Measurements from ENCODE around the gene MALL.
"Not testable (repeated sequence)": the region's sequence is repeated elsewhere in the genome, so short reads cannot be mapped to it uniquely, and the experiment has no call there.

MALL gene

DNA sequence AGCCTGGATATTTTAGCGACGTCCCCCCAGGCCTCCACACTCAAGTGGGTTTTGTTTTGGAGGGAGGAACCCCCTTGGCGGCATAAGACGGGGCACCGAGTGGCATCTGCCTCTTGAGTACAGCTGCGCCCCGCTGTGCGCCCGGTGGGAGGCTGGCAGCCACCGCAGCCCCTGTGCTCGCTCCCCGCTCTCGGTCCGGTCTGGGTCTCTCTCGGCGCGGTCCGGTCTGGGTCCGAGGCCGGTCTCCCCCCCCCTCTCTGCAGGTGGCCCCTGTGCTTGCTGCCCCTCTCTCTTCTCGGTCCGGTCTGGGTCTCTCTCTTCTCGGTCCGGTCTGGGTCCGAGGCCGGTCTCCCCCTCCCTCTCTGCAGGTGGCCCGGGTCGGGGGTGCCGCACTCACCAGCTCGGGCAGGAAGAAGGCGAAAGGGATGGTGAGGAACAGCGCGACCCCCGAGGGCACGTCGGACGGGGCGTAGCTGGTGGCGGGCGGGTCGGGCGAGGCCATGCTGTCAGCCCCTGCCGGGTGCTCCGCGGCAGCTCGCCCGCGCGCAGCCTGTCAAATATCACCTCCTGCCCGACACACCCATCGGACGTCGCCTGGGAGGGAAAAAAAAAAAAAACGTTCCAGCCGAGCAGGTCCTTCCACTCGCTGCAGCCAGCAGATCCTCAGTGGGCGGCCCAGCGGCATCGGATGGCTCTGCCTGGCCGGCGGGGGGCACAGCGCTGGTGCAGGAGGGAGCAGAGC, at the start of gene MALL:
MALL (minus strand) TSS at position 532 of the 742 bp plus-strand sequence; CDS start at position 502, 30 bp downstream.
- DNase-seq (ENCODE audit: low read depth): no peak
- TF ChIP-seq, protein P1, sequence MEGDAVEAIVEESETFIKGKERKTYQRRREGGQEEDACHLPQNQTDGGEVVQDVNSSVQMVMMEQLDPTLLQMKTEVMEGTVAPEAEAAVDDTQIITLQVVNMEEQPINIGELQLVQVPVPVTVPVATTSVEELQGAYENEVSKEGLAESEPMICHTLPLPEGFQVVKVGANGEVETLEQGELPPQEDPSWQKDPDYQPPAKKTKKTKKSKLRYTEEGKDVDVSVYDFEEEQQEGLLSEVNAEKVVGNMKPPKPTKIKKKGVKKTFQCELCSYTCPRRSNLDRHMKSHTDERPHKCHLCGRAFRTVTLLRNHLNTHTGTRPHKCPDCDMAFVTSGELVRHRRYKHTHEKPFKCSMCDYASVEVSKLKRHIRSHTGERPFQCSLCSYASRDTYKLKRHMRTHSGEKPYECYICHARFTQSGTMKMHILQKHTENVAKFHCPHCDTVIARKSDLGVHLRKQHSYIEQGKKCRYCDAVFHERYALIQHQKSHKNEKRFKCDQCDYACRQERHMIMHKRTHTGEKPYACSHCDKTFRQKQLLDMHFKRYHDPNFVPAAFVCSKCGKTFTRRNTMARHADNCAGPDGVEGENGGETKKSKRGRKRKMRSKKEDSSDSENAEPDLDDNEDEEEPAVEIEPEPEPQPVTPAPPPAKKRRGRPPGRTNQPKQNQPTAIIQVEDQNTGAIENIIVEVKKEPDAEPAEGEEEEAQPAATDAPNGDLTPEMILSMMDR (conservative IDR thresholded peaks at IDR 0.05; ENCODE audit: low read depth, low read length): no peak

DNA sequence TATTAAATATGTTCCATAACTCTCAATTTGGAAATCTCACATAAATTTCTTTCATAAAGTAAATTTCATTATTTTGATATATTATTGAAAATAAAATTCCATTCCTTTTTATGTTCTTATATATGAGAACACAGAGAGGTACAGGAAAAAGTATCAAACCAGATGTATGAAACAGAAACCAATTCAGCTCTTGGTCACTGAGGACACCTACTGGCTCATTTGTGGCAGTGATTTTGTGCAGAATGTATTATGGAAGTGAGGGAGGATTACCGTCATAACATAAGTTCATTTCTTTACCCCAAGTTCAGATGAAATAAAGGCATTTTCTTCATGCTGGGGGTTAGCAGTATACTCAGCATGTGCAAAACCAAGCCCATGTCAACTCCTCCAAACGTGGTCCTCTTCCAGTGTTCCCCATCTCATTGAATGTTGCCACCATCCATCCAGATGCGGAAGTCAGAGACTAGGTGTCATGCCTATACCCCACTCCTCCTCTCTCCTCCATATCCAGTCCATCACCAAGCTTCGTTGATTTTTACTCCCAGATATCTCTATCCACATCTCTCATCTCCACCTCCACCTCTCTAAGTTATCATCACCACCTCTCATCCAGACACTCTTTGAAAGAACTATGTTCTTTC, 41.7 kb upstream of the MALL start:
- peak; percentile 85 for DNase-seq (ENCODE audit: low read depth)
- no peak overlapping the region for H3K4me3 ChIP-seq (ENCODE audit: low read depth, low read length)
- TF ChIP-seq, protein P1 (conservative IDR thresholded peaks at IDR 0.05; ENCODE audit: low read depth, low read length): peak; percentile 82

More for the DNA sequence above, at the start of gene MALL:
- peak within 1 kb of the TSS; percentile 52 for H3K4me3 ChIP-seq (ENCODE audit: low read depth, low read length)

DNA sequence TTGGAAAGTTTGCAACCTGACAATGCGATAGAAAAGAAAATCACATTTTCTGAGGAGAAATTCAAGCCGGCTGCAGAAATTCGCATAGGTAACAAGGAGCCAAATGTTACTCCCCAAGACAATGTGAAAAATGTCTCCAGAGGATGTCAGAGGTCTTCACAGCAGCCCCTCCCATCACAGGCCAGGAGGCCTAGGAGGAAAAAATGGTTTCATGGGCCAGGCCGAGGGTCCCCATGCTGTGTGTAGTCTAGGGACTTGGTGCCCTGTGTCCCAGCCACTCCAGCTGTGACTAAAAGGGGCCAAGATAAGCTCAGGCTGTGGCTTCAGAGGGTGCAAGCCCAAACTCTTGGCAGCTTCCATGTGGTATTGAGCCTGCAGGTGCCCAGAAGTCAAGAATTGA, 39.2 kb upstream of the MALL start:
- DNase-seq (ENCODE audit: low read depth); H3K4me3 ChIP-seq (ENCODE audit: low read depth, low read length): not testable (repeated sequence)

DNA sequence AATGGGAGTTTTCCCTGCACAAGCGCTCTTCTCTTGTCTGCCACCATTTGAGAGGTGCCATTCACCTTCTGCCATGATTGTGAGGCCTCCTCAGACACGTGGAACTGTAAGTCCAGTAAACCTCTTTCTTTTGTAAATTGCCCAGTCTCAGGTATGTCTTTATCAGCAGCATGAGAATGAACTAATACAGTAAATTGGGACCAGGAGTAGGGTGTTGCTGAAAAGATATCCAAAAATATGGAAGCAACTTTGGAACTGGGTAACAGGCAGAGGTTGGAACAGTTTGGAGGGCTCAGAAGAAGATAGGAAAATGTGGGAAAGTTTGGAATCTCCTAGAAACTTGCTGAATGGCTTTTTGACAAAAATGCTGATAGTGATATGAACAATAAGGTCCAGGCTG, 38.6 kb upstream of the MALL start:
- DNase-seq (ENCODE audit: low read depth); H3K4me3 ChIP-seq (ENCODE audit: low read depth, low read length): not testable (repeated sequence)

DNA sequence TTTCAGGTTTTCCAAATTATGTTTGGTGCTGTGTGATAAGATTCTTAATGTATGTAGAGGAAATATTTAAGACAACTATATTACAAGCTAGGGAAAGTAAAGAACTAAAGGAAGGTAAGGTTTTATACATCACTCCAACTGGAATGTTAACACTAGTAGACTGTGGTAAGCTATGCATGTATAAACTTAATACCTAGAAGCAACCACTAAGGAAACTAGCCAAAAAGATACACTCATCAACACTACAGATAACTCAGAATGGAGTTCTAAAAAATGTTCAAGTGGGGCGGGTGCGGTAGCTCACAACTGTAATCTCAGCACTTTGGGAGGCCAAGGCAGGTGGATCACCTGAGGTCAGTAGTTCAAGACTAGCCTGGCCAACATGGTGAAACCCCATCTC, 37.8 kb upstream of the MALL start:
- DNase-seq (ENCODE audit: low read depth): no peak
- no peak overlapping the region for H3K4me3 ChIP-seq (ENCODE audit: low read depth, low read length)
- TF ChIP-seq, protein P1 (conservative IDR thresholded peaks at IDR 0.05; ENCODE audit: low read depth, low read length): no peak

DNA sequence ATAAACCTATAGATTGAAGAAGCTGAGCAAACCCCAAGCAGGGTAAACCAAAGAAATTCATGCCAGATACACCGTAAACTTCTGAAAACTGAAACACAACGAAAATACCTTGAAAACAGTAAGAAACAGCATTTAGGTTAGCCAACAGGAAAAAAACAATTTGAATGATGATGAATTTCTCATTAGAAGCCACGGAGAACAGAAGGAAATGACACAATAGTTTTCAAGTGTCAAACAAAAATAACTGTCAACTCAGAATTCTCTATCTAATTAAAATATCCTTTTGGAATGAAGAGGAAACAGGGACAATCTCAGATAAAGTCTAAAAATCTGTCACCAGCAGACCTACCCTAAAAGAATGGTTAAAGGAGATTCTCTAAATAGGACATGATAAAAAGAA, 37.3 kb upstream of the MALL start:
- no peak for DNase-seq (ENCODE audit: low read depth)
- H3K4me3 ChIP-seq (ENCODE audit: low read depth, low read length): no peak overlapping the region
- TF ChIP-seq, protein P1 (conservative IDR thresholded peaks at IDR 0.05; ENCODE audit: low read depth, low read length): no peak

DNA sequence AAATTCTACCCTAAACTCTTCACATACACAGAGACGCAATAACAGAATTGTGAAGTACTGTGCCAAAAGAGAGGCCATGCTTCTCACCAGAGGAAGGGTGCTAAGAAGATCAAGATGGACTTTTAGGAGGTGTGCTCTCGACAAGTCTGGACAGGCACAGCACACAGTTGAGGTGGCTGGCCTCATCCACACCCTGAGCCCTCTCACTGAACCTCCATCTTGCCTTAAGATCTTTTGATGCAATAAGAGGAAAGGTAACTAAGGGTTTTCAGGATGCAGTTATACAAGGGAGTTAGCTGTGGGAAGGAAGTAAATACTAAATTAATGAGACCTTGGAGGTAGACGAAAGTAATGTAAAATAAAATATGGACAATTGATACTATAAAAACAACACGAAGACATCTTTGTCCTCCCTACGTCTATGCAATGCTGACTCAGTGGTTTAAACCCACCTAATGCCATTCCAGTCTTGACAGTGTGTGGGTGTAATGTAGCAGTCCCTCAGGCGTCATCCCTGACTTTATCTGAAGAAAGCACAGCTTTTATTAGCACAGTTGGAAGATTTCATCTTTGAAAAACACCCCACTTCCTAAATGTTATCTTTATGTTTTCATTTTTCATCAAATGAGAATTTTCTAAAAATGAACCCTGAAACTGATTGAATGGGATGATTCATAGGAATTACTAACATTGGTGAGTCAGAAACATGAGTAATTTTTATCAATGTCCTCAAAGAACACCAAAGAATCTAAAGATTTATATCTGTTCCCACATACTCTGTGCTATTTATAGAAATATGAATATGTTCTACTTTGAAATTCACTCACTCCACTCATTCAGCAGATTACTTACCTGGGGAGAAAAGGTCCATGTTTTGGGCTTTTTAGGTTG, 34.0 kb upstream of the MALL start:
- TF ChIP-seq, protein P1 (conservative IDR thresholded peaks at IDR 0.05; ENCODE audit: low read depth, low read length): no peak
- peak; percentile 77 for DNase-seq (ENCODE audit: low read depth)
- H3K4me3 ChIP-seq (ENCODE audit: low read depth, low read length): no peak overlapping the region
